ENCODE results near the gene OR5F1.

The OR5F1 gene

DNA sequence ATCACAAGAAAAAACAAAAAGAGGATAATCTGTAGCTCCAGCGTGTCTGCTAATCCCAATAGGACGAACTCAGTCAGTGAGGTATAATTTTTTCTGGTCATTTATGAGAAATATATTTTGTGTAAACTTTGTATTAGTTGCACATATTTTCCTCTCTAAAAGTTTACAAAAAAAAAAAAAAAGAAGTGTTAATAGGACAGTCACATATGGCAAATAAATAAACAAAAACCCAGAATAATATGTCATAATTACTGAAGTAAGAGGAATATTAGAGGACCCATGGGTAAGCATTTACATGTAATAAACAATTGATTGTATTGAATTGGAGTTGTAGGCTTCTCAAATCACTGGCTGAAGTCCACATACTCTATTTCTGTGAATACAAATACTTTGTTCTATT is at the start of gene OR5F1:
Gene OR5F1 (minus strand): TSS at position 101 of the 400 bp plus-strand sequence. CDS start 0 bp downstream, at position 101.
- no peak for DNase-seq

DNA sequence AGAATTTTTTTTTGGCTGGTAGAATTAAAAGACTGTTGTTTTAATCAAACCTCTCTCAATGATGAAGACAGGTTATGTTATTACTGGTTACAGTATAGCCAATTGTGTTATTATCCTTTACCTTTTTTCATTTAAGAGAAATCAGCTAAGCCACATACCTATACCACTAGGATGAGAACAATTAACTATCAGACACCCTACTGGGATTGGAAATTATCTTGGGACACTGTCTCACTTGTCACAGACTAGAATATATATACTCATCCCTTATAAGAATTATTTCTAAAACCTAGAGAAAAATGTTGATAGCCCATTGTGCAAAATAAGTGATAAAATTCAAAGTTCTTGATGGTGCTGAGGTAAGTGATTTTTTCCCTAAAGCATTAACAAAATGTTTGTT is 32.9 kb upstream of the OR5F1 start, which contains the start of gene OR5AS1:
Gene OR5AS1 (plus strand): TSS at position 301 of the 400 bp plus-strand sequence. CDS start 2,765 bp downstream, outside the sequence.
- no peak for DNase-seq

DNA sequence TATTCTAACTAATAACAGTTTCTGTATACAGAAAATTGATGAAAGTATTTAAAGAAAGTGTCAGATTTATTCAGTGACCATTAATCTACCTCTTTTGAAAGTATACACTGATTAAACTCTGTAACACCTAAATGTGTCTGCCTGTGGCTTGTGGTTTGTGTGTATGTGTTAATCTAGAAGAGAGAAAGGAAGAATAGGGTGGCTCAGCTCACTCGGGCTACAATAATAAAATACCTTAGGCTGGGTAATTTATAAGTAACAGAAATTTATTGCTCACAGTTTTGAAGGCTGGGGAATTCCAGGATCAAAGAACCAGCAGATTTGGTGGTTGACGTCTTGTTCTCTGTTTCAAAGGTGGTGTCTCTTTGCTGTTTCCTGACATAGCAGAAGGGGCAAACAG is 19.4 kb upstream of the OR5F1 start:
- no peak for DNase-seq

DNA sequence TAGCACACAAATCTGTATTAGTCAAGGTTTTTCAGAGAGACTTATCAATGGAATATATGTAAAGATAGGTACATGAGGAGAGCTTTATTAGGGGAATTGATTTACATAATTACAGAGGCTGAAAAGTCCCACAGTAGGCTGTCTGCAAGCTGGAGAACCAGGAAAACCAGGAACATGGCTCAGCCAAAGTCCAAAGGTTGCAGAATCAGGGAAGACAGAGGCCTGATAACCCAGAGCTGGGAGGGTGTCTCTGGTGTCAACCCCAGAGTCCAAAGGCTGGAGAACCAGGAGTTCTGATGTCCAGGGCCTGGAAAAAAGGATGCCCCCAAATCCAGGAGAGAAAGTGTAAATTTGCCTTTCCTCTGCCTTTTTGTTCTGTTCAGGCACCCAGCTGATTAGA is 16.3 kb upstream of the OR5F1 start:
- no peak for DNase-seq

DNA sequence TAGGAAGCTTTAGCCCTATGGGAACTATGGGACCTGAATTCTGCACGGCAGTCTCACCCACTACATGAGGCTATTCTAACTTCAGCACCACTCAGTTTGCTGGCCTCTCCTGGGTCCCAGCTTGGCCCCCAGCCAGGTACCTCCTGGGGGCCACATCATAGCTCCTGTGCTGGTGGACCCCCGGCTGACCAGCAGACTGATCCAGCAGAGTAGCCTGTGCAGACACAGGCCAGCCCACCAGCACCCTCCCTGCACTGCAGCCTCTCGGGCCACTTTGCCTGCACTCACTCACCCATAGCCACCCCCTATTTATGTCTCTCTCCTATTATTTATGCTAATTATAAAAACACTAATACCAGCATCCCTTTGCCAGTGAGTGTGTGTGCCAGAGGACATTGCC is 23.5 kb downstream of the OR5F1 start:
- no peak for DNase-seq

DNA sequence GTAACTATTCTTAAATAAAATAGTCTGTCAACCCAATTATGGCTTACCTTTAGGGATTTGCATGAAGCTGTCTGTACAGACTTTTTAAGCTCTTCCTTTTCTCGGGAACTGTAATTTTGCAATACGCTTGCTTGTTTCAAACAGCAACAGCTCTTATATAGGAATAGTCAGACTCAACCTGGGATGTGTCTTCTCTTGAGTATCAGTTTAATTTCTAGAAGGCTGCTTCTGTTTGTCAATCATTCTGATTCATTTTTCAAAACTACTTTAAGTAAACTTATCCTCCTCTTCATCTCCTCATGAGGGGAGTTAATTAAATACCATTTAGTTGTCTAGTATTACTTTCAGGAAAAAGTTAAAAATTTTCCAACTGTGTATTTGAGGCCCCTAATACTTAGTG is 24.6 kb downstream of the OR5F1 start, which contains the start of gene OR10AG1:
Gene OR10AG1 (minus strand): TSS at position 101 of the 400 bp plus-strand sequence. CDS start 38 bp downstream, at position 63.
- no peak for DNase-seq

DNA sequence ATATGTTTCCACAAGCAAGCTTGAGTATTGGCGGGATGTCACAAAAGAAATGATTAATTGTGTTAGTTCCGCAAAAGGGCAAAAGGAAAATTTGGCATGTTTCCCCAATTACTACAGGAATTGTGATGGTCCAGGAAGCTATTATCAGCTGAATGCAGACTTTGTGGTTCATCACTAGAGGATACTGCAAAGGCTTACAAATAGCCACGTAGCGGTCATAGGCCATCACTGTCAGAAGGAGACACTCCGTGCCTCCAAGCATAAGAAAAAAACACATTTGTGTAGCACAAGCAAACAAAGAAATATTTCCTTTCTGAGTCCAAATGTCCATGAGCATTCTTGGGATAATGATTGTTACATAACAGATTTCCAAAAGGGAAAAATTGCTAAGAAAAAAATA is 26.5 kb downstream of the OR5F1 start:
- DNase-seq = no peak

DNA sequence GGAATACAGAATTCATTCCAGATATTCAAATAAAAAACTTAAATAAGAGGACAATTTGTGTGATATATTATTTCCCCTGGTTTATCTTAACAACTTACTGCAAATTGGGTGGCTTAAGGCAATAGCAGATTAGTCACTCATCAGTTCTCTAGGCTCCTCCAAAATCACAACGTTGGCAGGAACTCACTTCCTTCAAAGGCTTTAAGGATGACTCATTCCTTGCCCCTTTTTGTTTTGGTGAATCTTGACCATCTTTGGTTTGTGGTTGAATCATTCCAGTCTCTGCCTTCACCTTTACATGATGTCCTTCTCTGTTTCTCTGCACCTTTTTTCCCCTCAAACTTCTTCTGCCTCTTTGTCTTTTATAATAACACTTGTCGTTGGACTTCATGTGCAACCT is 28.0 kb downstream of the OR5F1 start:
- DNase-seq = no peak

DNA sequence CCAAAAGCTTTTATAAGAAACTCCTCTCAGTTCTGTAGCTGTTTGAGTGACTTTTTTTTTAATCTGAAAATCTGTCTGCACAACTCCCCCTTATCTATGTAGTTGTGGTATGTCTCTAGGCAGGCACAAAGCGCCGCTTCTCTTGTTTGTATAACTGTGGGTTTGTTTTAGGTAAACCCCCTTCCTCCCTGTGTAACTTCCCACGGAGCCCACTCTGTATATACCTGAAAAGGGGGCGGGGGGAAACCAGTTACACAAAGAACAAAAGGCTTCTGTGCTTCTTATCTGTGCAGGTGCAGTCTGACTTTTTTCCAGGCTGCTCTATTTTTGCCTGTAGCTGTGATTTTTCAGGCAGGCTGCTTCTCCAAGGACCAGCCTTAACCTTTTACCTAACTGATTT is 37.9 kb downstream of the OR5F1 start:
- DNase-seq = no peak

DNA sequence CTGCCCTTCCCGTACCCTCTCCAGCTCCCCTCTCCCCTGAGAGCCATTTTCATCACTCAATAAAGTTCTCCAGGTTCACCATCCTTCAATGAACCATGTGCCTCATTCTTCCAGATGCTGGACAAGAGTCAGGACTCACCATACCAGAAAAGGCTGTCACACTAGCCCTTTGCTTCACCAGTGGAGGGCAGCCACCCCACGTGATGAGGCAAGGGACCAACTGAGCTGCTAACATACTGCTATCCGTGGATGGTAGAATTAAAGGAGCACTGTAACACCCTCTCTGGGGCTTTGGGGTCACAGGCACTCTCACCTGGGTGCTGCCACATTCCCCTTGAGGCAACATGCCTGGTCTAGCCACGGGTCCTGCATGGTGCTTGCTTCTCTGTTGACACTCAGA is 45.1 kb downstream of the OR5F1 start:
- DNase-seq = no peak
